HFFc6 (cell line): ENCODE results near the gene IKZF3. TPM values are rescaled to one million over a fixed set of nuclear protein-coding genes. Genes with fewer than 3 reads are reported as not detected.
"Not testable (repeated sequence)": the region's sequence is repeated elsewhere in the genome, so short reads cannot be mapped to it uniquely, and the experiment has no call there.

Source experiments
- DNase-seq: peaks from one replicate; pipeline ENCODE4 v3.0.0-alpha.2; 2018
- H3K27ac Mint-ChIP-seq: 2 replicates; pipeline ENCODE4 v1.8.0; 2020; ENCODE audit warnings: mild to moderate bottlenecking, mixed read lengths
- H3K27me3 Mint-ChIP-seq: 2 replicates; pipeline ENCODE4 v1.8.0; 2021; ENCODE audit warnings: mild to moderate bottlenecking, moderate library complexity, mixed read lengths; ENCODE audit not compliant: insufficient read depth
- H3K36me3 Mint-ChIP-seq: 2 replicates; pipeline ENCODE4 v1.8.0; 2021; ENCODE audit warnings: low read depth, mixed read lengths
- H3K4me1 Mint-ChIP-seq: 2 replicates; pipeline ENCODE4 v1.8.0; 2020; ENCODE audit warnings: low read depth, mixed read lengths
- H3K4me3 Mint-ChIP-seq: 2 replicates; pipeline ENCODE4 v1.8.0; 2020; ENCODE audit warnings: mild to moderate bottlenecking, moderate library complexity, mixed read lengths
- H3K9me3 Mint-ChIP-seq: 2 replicates; pipeline ENCODE4 v1.8.0; 2020; ENCODE audit warnings: mild to moderate bottlenecking, mixed read lengths
- total RNA-seq, 6 experiments: library from RNA; stranded (reverse); fragmentation: NEBNext Ultra II Directional; extraction: Animal tissue kit (Norgen Biotek cat#: 25700); gene quantifications; 2 replicates in 1 of 6; 3 replicates in 5 of 6; pipeline ENCODE4 v1.2.3, GENCODE V29; 2021
- TF ChIP-seq, protein P1 (sequence below): fragments of 200-600 bp; sonication (generic); IDR thresholded peaks from 2 replicates; pipeline ENCODE4 v1.5.0; 2021; ENCODE audit warnings: antibody characterized with exemption, mild to moderate bottlenecking

IKZF3 gene
- total RNA-seq, 6 experiments from 2014 or later = not detected

DNA sequence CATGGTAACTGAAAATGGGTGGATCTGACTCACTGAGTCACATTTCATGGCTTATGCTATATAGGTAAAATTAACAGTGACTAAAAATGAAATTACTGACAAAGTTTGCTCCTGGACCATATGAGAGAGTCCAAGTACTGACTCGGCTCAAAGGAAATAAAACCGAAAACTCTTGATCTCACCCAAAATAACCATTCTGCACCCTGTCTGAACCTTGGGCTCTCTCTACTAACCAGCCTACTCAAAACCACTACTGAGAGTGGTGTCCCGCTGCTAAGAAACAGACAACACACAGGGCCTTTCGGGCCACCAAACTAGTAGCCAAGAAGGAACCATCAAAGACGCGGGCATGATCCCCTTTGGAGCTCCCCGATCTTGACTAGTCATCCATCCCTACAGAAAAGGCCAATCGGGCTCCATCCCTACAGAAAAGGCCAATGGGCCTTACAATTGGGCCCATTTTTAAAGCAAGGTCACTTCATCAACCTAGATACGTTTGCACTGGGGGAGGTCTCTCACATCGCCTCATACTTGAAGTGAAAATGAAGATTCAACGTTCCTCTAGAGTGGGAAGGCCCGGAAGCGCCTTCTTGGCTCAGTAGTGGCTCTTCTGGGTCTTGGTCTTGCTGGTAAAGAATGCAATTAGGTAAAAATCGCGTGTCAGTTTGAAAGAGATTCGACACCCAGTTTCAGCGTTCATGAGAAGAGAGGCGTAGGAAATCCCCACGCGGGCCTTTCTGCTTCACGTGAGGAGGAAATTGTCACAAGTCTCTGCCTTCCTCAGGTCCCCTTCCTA lies 3.2 kb upstream of the IKZF3 start:
- H3K4me1 Mint-ChIP-seq = no peaks in the 10 kb centered on the region
- no peaks in the 10 kb centered on the region for H3K36me3 Mint-ChIP-seq
- DNase-seq = no peak
- no peak overlapping the region for H3K4me3 Mint-ChIP-seq
- H3K27me3 Mint-ChIP-seq = peaks cover 52% of the 10 kb centered on the region
- TF ChIP-seq, protein P1, sequence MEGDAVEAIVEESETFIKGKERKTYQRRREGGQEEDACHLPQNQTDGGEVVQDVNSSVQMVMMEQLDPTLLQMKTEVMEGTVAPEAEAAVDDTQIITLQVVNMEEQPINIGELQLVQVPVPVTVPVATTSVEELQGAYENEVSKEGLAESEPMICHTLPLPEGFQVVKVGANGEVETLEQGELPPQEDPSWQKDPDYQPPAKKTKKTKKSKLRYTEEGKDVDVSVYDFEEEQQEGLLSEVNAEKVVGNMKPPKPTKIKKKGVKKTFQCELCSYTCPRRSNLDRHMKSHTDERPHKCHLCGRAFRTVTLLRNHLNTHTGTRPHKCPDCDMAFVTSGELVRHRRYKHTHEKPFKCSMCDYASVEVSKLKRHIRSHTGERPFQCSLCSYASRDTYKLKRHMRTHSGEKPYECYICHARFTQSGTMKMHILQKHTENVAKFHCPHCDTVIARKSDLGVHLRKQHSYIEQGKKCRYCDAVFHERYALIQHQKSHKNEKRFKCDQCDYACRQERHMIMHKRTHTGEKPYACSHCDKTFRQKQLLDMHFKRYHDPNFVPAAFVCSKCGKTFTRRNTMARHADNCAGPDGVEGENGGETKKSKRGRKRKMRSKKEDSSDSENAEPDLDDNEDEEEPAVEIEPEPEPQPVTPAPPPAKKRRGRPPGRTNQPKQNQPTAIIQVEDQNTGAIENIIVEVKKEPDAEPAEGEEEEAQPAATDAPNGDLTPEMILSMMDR = no peak
- no peak overlapping the region for H3K27ac Mint-ChIP-seq
- H3K9me3 Mint-ChIP-seq = peaks cover 14% of the 10 kb centered on the region

DNA sequence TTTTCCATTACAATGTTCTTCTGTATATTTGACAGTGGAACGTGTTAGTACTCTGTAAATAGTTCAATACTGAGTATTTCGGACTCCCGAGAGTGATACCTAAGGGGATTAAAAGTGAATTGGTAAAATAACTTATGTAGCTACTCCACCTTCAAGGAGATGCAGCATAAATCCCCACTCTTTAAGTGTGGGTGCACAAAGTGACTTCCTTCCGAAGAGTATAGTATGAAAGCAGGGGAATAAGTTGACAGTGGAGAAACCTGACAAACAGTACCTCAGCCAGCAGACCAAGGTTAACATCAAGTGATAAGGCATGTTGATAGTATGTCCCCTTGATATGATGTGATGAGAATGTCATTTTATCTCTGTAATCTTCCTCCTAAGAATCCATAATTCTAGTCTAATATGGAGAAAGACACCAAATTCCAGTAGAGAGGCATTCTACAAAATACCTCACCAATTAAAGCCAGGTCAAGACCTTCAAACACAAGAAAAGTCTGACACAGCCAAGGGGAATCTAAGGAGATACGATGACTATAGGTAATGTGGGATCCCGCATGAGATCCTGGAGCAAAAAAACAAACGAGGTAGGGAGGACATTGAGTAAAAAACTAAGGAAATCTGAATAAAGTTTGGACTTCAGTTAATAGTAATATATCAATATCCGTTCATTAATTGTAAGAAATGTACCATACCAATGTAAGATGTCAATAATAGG lies 2.1 kb upstream of the IKZF3 start:
- H3K4me1 Mint-ChIP-seq = no peaks in the 10 kb centered on the region
- no peak overlapping the region for H3K27ac Mint-ChIP-seq
- DNase-seq = no peak
- TF ChIP-seq, protein P1 = no peak
- H3K36me3 Mint-ChIP-seq = no peaks in the 10 kb centered on the region
- no peak overlapping the region for H3K4me3 Mint-ChIP-seq
- H3K27me3 Mint-ChIP-seq = peaks cover 53% of the 10 kb centered on the region
- H3K9me3 Mint-ChIP-seq = peaks cover 14% of the 10 kb centered on the region

DNA sequence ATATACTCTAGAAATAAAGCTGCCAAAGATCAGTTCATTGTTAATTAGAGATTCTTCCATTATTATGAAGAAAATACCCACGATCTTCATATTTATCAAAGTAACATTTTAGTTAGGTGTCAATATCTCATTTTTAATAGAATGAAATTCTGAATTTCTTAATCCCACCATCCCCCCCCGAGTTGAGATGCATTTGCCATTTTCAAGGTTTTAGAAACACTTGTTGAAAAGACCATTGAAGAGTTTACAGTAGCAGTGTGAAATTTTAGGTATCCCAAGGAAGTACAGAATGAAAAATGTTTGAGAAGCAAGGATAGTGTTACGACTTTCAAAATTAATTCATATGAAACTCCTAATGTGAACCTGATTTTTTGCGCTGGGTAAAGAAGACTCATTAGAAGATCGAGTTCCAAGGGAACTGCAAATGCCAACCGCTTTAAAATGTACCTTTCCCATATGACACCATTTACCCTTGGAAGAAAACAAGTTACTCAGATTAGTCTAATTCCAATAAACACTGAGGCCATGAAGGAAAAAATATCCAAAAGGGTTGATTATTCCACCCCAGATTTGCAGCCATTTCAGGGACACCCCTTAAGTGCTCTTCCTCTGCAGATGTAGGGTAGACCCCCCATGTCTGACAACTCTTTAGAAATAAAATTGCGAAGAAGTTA lies 731 bp downstream of the IKZF3 start:
- Mint-ChIP-seq H3K36me3 (no peaks in the 10 kb centered on the region), H3K4me3 (no peak overlapping the region; the same call in 1 of the 2 replicates), H3K9me3 (peaks cover 7% of the 10 kb centered on the region), H3K27ac (no peak overlapping the region), H3K4me1 (no peaks in the 10 kb centered on the region), H3K27me3 (peaks cover 45% of the 10 kb centered on the region)
- TF ChIP-seq, protein P1 = no peak
- DNase-seq = no peak

DNA sequence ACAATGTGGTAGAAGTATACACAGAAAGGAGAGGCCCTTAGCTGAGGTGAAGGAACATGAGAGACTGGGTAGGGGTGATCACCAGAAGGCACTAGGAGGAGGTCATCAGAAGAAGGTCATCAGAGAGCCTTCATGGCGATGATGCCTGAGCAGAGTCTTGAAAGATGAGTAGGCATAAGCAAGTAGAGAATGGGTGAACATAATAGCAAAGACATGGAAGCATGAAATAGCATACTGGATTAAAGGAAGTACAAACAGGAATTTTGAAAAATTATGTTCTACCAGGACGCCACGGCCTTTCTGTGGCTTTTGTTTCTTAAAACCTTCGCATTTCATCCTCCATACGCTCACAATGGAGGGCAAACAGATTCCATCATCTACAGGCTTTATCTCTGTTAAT lies 2.9 kb downstream of the IKZF3 start:
- TF ChIP-seq, protein P1 = no peak
- Mint-ChIP-seq H3K9me3 (no peaks in the 10 kb centered on the region), H3K4me3 (no peak overlapping the region), H3K27me3 (peaks cover 37% of the 10 kb centered on the region), H3K27ac (no peak overlapping the region), H3K4me1 (no peaks in the 10 kb centered on the region), H3K36me3 (no peaks in the 10 kb centered on the region)
- no peak for DNase-seq

DNA sequence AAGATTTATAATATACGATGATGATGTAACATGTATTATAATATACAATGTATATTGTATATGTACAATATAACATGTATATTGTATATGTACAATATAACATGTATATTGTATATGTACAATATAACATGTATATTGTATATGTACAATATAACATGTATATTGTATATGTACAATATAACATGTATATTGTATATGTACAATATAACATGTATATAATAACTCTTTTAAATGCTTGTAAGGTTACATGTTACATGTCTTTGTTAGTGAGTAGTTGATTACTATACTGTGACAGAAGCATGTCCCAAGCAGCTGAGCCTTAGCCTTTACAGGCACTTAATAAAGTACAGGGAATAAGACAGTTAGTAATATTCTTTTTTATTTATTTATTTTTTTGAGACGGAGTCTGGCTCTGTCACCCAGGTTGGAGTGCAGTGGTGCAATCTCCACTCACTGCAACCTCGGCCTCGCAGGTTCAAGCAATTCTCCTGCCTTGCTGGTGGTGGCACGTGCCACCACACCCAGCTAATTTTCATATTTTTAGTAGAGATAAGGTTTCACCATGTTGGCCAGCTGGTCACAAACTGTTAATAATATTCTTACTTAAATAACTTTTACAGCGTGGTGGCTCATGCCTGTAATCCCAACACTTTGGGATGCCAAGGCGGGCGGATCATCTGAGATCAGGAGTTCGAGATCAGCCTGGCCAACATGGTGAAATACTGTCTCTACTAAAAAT lies 8.0 kb downstream of the IKZF3 start:
- not testable (repeated sequence) for H3K9me3 Mint-ChIP-seq, DNase-seq, H3K4me3 Mint-ChIP-seq, H3K36me3 Mint-ChIP-seq, H3K4me1 Mint-ChIP-seq, H3K27ac Mint-ChIP-seq
- H3K27me3 Mint-ChIP-seq = peaks cover 17% of the 10 kb centered on the region
